ENCODE data around the gene OLFM4. TPM values are rescaled to one million over a fixed set of nuclear protein-coding genes. Genes with fewer than 3 reads are reported as not detected.

The OLFM4 gene, protein sequence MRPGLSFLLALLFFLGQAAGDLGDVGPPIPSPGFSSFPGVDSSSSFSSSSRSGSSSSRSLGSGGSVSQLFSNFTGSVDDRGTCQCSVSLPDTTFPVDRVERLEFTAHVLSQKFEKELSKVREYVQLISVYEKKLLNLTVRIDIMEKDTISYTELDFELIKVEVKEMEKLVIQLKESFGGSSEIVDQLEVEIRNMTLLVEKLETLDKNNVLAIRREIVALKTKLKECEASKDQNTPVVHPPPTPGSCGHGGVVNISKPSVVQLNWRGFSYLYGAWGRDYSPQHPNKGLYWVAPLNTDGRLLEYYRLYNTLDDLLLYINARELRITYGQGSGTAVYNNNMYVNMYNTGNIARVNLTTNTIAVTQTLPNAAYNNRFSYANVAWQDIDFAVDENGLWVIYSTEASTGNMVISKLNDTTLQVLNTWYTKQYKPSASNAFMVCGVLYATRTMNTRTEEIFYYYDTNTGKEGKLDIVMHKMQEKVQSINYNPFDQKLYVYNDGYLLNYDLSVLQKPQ
- total RNA-seq (40.9 TPM), polyA plus RNA-seq (ENCODE audit: insufficient read depth, low read depth, low replicate concordance) (14.6 TPM)
- long read RNA-seq, donor 1 = 0 reads
- long read RNA-seq, donor 2, partial matches to known transcripts = 0 of 1 reads
- long read RNA-seq, donor 2, other reads (novel, unspliced or antisense) = 0 of 1 reads
- long read RNA-seq, donor 3 = 0 reads
- long read RNA-seq, donor 4 = 0 reads
- long read RNA-seq, donor 5 = 0 reads
- long read RNA-seq, donor 6 = 0 reads
- long read RNA-seq, donor 7, transcript OLFM4-201 (5 exons, 2,897 nt) = major isoform, 23 of 26 reads
- long read RNA-seq, donor 7, partial matches to known transcripts = 1 of 26 reads
- long read RNA-seq, donor 7, other reads (novel, unspliced or antisense) = 2 of 26 reads
- long read RNA-seq, donor 8 = 0 reads
- long read RNA-seq, donor 9 = 0 reads
- long read RNA-seq, donor 10 = 0 reads

DNA sequence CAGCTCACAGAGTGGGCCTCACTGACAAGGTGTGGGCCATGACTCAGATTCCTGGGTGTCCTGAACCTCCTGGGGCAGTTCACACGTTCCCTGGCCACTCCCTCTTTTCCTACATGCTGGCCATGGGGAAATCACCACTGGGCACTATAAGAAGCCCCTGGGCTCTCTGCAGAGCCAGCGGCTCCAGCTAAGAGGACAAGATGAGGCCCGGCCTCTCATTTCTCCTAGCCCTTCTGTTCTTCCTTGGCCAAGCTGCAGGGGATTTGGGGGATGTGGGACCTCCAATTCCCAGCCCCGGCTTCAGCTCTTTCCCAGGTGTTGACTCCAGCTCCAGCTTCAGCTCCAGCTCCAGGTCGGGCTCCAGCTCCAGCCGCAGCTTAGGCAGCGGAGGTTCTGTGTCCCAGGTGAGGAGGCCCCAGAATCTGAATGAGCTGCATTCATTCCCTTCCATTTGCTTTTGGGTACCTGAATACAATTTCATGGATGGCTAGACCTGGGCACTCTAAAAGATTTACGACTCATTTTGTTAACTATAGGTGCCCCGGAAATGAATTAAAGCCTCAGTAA is at the start of gene OLFM4:
OLFM4 (plus strand) TSS at position 177 of the 567 bp plus-strand sequence; CDS start at position 201, 24 bp downstream.
- FAIRE-seq (no peak), DNase-seq (peak in 3 of 5 donors; percentile 50 to 72 (median 58))
- TF ChIP-seq, protein P1, sequence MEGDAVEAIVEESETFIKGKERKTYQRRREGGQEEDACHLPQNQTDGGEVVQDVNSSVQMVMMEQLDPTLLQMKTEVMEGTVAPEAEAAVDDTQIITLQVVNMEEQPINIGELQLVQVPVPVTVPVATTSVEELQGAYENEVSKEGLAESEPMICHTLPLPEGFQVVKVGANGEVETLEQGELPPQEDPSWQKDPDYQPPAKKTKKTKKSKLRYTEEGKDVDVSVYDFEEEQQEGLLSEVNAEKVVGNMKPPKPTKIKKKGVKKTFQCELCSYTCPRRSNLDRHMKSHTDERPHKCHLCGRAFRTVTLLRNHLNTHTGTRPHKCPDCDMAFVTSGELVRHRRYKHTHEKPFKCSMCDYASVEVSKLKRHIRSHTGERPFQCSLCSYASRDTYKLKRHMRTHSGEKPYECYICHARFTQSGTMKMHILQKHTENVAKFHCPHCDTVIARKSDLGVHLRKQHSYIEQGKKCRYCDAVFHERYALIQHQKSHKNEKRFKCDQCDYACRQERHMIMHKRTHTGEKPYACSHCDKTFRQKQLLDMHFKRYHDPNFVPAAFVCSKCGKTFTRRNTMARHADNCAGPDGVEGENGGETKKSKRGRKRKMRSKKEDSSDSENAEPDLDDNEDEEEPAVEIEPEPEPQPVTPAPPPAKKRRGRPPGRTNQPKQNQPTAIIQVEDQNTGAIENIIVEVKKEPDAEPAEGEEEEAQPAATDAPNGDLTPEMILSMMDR (IDR thresholded peaks at IDR 0.05; ENCODE audit: borderline replicate concordance, extremely low read depth, insufficient read depth) = no peak
- Histone ChIP-seq H3K27me3 (ENCODE audit: control insufficient read depth, insufficient read depth, low read length) (no peaks in the 10 kb centered on the region), H3K9ac (ENCODE audit: low read length in 3 of 3) (no peak within 1 kb of the TSS), H3K27ac (ENCODE audit: low read depth in 2 of 2, low read length in 2 of 2) (no peak within 1 kb of the TSS), H3K36me3 (ENCODE audit: control insufficient read depth in 2 of 3, insufficient read depth in 3 of 3, low read length in 3 of 3) (no peaks in the 10 kb centered on the region), H3K4me1 (ENCODE audit: control insufficient read depth in 2 of 3, insufficient read depth in 2 of 3, low read depth in 1 of 3, low read length in 3 of 3) (no peaks in the 10 kb centered on the region), H3K4me3 (ENCODE audit: low read length in 3 of 3) (no peak within 1 kb of the TSS), H3K9me3 (ENCODE audit: control insufficient read depth in 2 of 3, insufficient read depth in 1 of 3, low read length in 3 of 3) (no peaks in the 10 kb centered on the region)
- intact Hi-C loops (cut with DNase I) = no loop called here

DNA sequence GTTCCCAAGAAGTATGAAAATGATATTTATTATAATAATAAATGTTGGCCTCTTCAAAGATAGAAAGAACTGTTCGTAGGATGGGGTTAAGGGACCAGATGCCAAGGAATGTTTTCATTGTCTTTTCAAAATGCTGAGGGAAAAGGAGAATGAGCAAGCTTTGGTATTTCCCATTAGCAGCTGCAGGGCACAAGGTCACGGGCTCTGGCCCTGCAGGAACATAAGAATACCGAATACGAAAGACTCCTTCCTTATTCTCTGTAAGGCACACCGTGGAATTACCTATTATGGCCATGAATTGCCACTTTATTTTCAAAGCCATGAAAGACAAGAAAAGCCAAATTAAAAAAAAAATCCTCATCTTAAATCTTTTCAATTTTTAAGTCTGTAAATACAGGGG is 49.6 kb upstream of the OLFM4 start:
- Histone ChIP-seq H3K4me1 (ENCODE audit: control insufficient read depth in 2 of 3, insufficient read depth in 2 of 3, low read depth in 1 of 3, low read length in 3 of 3) (no peaks in the 10 kb centered on the region), H3K9me3 (ENCODE audit: control insufficient read depth in 2 of 3, insufficient read depth in 1 of 3, low read length in 3 of 3) (no peaks in the 10 kb centered on the region), H3K27ac (ENCODE audit: low read depth in 2 of 2, low read length in 2 of 2) (no peak overlapping the region), H3K4me3 (ENCODE audit: low read length in 3 of 3) (no peak overlapping the region), H3K9ac (ENCODE audit: low read length in 3 of 3) (no peak overlapping the region), H3K27me3 (ENCODE audit: control insufficient read depth, insufficient read depth, low read length) (no peaks in the 10 kb centered on the region), H3K36me3 (ENCODE audit: control insufficient read depth in 2 of 3, insufficient read depth in 3 of 3, low read length in 3 of 3) (no peaks in the 10 kb centered on the region)
- intact Hi-C loops (cut with DNase I) = no loop called here
- DNase-seq (no peak), FAIRE-seq (no peak)
- TF ChIP-seq, protein P1 (IDR thresholded peaks at IDR 0.05; ENCODE audit: borderline replicate concordance, extremely low read depth, insufficient read depth) = no peak

DNA sequence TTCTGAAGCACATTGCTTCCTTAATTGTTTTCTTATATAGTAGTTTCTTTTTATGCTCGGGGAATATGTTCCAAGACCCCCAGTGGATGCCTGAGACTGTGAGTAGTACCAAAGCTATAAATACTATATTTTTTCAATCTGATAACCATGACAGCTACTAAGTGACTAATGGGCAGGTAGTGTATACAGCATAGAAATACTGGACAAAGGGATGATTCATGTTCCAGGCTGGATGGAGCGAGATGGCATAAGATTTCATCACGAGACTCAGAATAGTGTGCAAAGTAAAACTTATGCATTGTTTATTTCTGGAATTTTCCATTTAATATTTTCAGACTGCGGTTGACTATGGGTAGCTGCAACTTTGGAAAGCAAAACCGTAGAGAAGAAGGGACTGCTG is 47.9 kb upstream of the OLFM4 start:
- H3K27me3 ChIP-seq (ENCODE audit: control insufficient read depth, insufficient read depth, low read length) = no peaks in the 10 kb centered on the region
- TF ChIP-seq, protein P1 (IDR thresholded peaks at IDR 0.05; ENCODE audit: borderline replicate concordance, extremely low read depth, insufficient read depth) = no peak
- no peak overlapping the region for H3K4me3 ChIP-seq (ENCODE audit: low read length in 3 of 3)
- no peak overlapping the region for H3K9ac ChIP-seq (ENCODE audit: low read length in 3 of 3)
- DNase-seq (no peak), FAIRE-seq (no peak)
- no peaks in the 10 kb centered on the region for H3K36me3 ChIP-seq (ENCODE audit: control insufficient read depth in 2 of 3, insufficient read depth in 3 of 3, low read length in 3 of 3)
- H3K4me1 ChIP-seq (ENCODE audit: control insufficient read depth in 2 of 3, insufficient read depth in 2 of 3, low read depth in 1 of 3, low read length in 3 of 3) = no peaks in the 10 kb centered on the region
- H3K27ac ChIP-seq (ENCODE audit: low read depth in 2 of 2, low read length in 2 of 2) = no peak overlapping the region
- no peaks in the 10 kb centered on the region for H3K9me3 ChIP-seq (ENCODE audit: control insufficient read depth in 2 of 3, insufficient read depth in 1 of 3, low read length in 3 of 3)
- intact Hi-C loops (cut with DNase I) = no loop called here
